Sigmoid colon (tissue), 7 donors: Measurements from ENCODE around the gene CLSTN2. TPM values are rescaled to one million over a fixed set of nuclear protein-coding genes. Genes with fewer than 3 reads are reported as not detected.
A peak's percentile ranks its signal among the peaks of the same experiment; 100 is the strongest.

ENCODE experiments used
- DNase-seq: peaks from one replicate; pipeline ENCODE4 v3.0.0-alpha.2; 2019
- H3K27ac ChIP-seq, 4 donors: fragments of 200-600 bp; sonication (generic); one replicate each; pipeline ENCODE4 v1.5.1; 2016 to 2019; ENCODE audit warnings: mild to moderate bottlenecking in 1 of 4
- H3K27me3 ChIP-seq, 3 donors: fragments of 200-600 bp; sonication (generic); one replicate each; pipeline ENCODE4 v1.5.1; 2019; ENCODE audit warnings: mild to moderate bottlenecking in 1 of 3
- H3K36me3 ChIP-seq, 4 donors: fragments of 200-600 bp; sonication (generic); one replicate each; pipeline ENCODE4 v1.5.1; 2016 to 2019
- H3K4me1 ChIP-seq, 4 donors: fragments of 200-600 bp; sonication (generic); one replicate each; pipeline ENCODE4 v1.5.1; 2017 to 2019
- H3K4me3 ChIP-seq, 4 donors: fragments of 200-600 bp; sonication (generic); one replicate each; pipeline ENCODE4 v1.5.1; 2017 to 2019; ENCODE audit warnings: mild to moderate bottlenecking in 2 of 4, moderate library complexity in 1 of 4
- H3K9me3 ChIP-seq, 4 donors: fragments of 200-600 bp in 3 of 4; sonication (generic) in 3 of 4; one replicate each; pipeline versions ENCODE4 v1.5.1 to v1.6.1; 2013 to 2019
- EP300 ChIP-seq, 4 donors: sonication (generic); formaldehyde crosslinking; IDR thresholded peaks; one replicate each; pipeline ENCODE4 v1.6.1; 2017; ENCODE audit warnings: antibody characterized with exemption in 4 of 4
- POLR2A ChIP-seq, 2 donors: fragments of 450-650 bp; IDR thresholded peaks; one replicate each; pipeline ENCODE4 v1.6.1; 2016; ENCODE audit warnings: antibody characterized with exemption in 2 of 2, mild to moderate bottlenecking in 2 of 2, moderate library complexity in 2 of 2
- POLR2AphosphoS5 ChIP-seq, 4 donors: sonication (generic); formaldehyde crosslinking; IDR thresholded peaks; one replicate each; pipeline ENCODE4 v1.6.1; 2017; ENCODE audit warnings: antibody characterized with exemption in 4 of 4
- WGBS, 2 donors: extraction: QIAGEN DNeasy Blood & Tissue Kit; methylation state at CpG; one replicate each; pipeline ENCODE4 v1.1.7; 2013; 5-methylcytosine and 5-hydroxymethylcytosine counted together
- intact Hi-C: fragments of 100-400 bp; cut with DNase I; formaldehyde crosslinking; loops from one replicate; pipeline ENCODE4 v1.15.1; 2023
- polyA plus RNA-seq, 3 donors: library from polyadenylated mRNA; stranded (reverse); fragments of 200-250 nt; gene quantifications; one replicate each; pipeline ENCODE4 v1.2.3, GENCODE V29; 2013
- total RNA-seq, 4 donors: library from RNA; depleted of rRNA; stranded (reverse); fragments of >200 nt; gene quantifications; one replicate each; pipeline ENCODE4 v1.1.0, GENCODE V29; 2016
- TF ChIP-seq, protein P1 (sequence below), 4 experiments: fragments of 450-650 bp in 3 of 4; fragments of 200-600 bp in 1 of 4; IDR thresholded peaks; one replicate each; pipeline ENCODE4 v1.5.1; 2016 to 2019; ENCODE audit warnings: antibody characterized with exemption in 4 of 4, mild to moderate bottlenecking in 3 of 4, moderate library complexity in 2 of 4
- donor health status: healthy with polysubstance abuse.
- donor health status: Bipolar disorder and iron deficiency.
- donor health status: healthy.

Gene CLSTN2
- total and polyA plus RNA-seq, 7 donors: 0.23 to 8.3 (median 2.7) TPM

DNA sequence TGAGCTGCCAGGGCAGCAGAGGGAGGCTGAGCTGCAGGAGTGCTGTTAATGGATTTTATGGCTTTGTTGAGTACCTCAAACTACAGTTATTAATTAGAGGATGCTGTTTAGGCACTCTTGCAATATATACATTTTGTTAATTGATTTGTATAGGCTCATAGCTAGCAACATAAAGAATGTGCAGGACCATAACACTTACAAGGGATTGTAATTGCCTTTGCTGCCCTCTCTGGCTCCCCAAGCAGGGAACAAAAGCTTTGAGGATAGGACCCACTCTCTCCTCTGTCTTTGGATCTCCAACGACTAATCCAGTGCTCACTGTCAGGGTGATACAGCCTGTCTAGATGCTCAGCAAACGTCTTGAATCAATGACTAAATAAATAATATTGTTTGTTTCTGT, 1.2 kb upstream of the CLSTN2 start:
- Histone ChIP-seq H3K9me3 (no peaks in the 10 kb centered on the region), H3K4me1 (peaks cover 0 to 28% (median 22%) of the 10 kb centered on the region in 4 donors), H3K36me3 (no peaks in the 10 kb centered on the region), H3K4me3 (no peak overlapping the region), H3K27me3 (peaks cover 0 to 31% (median 14%) of the 10 kb centered on the region in 3 donors), H3K27ac (no peak overlapping the region)
- TF ChIP-seq POLR2AphosphoS5 (IDR thresholded peaks at IDR 0.05): no peak
- DNase-seq: no peak
- 14 to 32% methylated on average over 2 of the region's 2 CpGs for WGBS, 2 donors
- intact Hi-C loops: loop anchor here (10.0 kb wide), 1 partner anchor 499 kb away; no protein-coding TSS in a partner anchor

DNA sequence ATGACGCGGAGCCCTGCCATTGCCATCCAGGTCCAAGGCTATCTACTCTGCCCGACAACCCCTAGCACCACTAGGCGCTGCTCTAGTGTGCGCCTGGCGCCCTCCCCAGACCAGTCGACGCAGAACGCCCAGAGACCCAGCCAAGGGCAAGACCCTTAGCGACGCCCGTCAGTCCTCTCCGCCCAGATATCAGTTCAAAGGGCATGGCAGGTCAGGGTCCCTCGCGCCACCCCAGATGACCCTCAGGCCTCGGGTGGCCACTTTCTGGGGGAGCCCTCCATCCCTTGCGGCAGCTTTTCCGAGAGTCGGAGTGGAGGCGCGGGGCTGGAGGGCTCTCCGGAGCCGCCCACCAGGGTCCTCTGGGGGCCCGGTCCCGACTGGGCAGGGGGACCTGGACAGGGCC, 371 bp upstream of the CLSTN2 start:
- peak; percentile 73 for DNase-seq
- peaks cover 0 to 28% (median 22%) of the 10 kb centered on the region in 4 donors for H3K4me1 ChIP-seq
- TF ChIP-seq, protein P1, sequence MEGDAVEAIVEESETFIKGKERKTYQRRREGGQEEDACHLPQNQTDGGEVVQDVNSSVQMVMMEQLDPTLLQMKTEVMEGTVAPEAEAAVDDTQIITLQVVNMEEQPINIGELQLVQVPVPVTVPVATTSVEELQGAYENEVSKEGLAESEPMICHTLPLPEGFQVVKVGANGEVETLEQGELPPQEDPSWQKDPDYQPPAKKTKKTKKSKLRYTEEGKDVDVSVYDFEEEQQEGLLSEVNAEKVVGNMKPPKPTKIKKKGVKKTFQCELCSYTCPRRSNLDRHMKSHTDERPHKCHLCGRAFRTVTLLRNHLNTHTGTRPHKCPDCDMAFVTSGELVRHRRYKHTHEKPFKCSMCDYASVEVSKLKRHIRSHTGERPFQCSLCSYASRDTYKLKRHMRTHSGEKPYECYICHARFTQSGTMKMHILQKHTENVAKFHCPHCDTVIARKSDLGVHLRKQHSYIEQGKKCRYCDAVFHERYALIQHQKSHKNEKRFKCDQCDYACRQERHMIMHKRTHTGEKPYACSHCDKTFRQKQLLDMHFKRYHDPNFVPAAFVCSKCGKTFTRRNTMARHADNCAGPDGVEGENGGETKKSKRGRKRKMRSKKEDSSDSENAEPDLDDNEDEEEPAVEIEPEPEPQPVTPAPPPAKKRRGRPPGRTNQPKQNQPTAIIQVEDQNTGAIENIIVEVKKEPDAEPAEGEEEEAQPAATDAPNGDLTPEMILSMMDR (IDR thresholded peaks at IDR 0.05): no peak
- no peak for TF ChIP-seq EP300 (IDR thresholded peaks at IDR 0.05)
- no peak for TF ChIP-seq POLR2AphosphoS5 (IDR thresholded peaks at IDR 0.05)
- no peak for TF ChIP-seq POLR2A (IDR thresholded peaks at IDR 0.05)
- H3K27me3 ChIP-seq: peaks cover 0 to 31% (median 14%) of the 10 kb centered on the region in 3 donors
- H3K27ac ChIP-seq: peak overlapping the region in 1 of 4 donors; percentile 22
- WGBS, 2 donors: 3 to 8% methylated on average over 25 of the region's 25 CpGs
- peak overlapping the region; percentile 21 to 57 (median 48) for H3K4me3 ChIP-seq
- H3K9me3 ChIP-seq: no peaks in the 10 kb centered on the region
- H3K36me3 ChIP-seq: no peaks in the 10 kb centered on the region
- intact Hi-C loops: loop anchor here (10.0 kb wide), 1 partner anchor 500 kb away; no protein-coding TSS in a partner anchor

GRCh38 chr3:139935866-139936817, 1.2 kb downstream of the CLSTN2 start:
- intact Hi-C loops: loop anchor here (10.0 kb wide), 1 partner anchor 501 kb away; no protein-coding TSS in a partner anchor
- Histone ChIP-seq H3K27me3 (peaks cover 0 to 31% (median 14%) of the 10 kb centered on the region in 3 donors), H3K36me3 (no peaks in the 10 kb centered on the region), H3K4me3 (peak overlapping the region; percentile 9 to 57 (median 48)), H3K27ac (no peak overlapping the region), H3K4me1 (peaks cover 0 to 28% (median 22%) of the 10 kb centered on the region in 4 donors), H3K9me3 (no peaks in the 10 kb centered on the region)
- WGBS, 2 donors: 4 to 5% methylated on average over 42 of the region's 42 CpGs
- DNase-seq: peak; percentile 72
- TF ChIP-seq, protein P1 (IDR thresholded peaks at IDR 0.05): no peak
- TF ChIP-seq EP300 (IDR thresholded peaks at IDR 0.05) (no peak), POLR2A (IDR thresholded peaks at IDR 0.05) (no peak), POLR2AphosphoS5 (IDR thresholded peaks at IDR 0.05) (no peak)

- Histone ChIP-seq H3K4me1 (peaks cover 0 to 28% (median 22%) of the 10 kb centered on the region in 4 donors), H3K27me3 (peaks cover 0 to 31% (median 14%) of the 10 kb centered on the region in 3 donors), H3K9me3 (no peaks in the 10 kb centered on the region), H3K27ac (no peak overlapping the region), H3K4me3 (no peak overlapping the region), H3K36me3 (no peaks in the 10 kb centered on the region)
- intact Hi-C loops: loop anchor here (10.0 kb wide), 1 partner anchor 503 kb away; no protein-coding TSS in a partner anchor
- WGBS, 2 donors: 11 to 15% methylated on average over 8 of the region's 8 CpGs
- TF ChIP-seq POLR2AphosphoS5 (IDR thresholded peaks at IDR 0.05): no peak
- TF ChIP-seq, protein P1 (IDR thresholded peaks at IDR 0.05): peak in 3 of 4 experiments; percentile 40 to 62 (median 45)
- no peak for DNase-seq
Observed at GRCh38 chr3:139937674-139938279, 2.8 kb downstream of the CLSTN2 start.
